Stomach (tissue), 9 donors: ENCODE results near the gene COMTD1. TPM values are rescaled to one million over a fixed set of nuclear protein-coding genes. Genes with fewer than 3 reads are reported as not detected.
A peak's percentile ranks its signal among the peaks of the same experiment; 100 is the strongest.
"Not testable (repeated sequence)": the region's sequence is repeated elsewhere in the genome, so short reads cannot be mapped to it uniquely, and the experiment has no call there.

ENCODE experiments used
- DNase-seq, 2 donors: peaks; one replicate each; pipeline versions ENCODE4 v3.0.0 to v3.0.0-alpha.2; 2013 to 2019
- H3K27ac ChIP-seq, 5 donors: fragments of 200-600 bp in 4 of 5; sonication (generic) in 4 of 5; one replicate each; pipeline ENCODE4 v1.5.1; 2013 to 2019; ENCODE audit warnings: mild to moderate bottlenecking in 1 of 5, moderate library complexity in 1 of 5
- H3K27me3 ChIP-seq, 3 donors: fragments of 200-600 bp; sonication (generic); one replicate each; pipeline ENCODE4 v1.5.1; 2017 to 2019; ENCODE audit warnings: mixed run types in 1 of 3
- H3K36me3 ChIP-seq, 4 donors: fragments of 200-600 bp; sonication (generic); 1 replicate in 3 of 4; 2 replicates in 1 of 4; pipeline ENCODE4 v1.5.1; 2016 to 2019
- H3K4me1 ChIP-seq, 4 donors: fragments of 200-600 bp; sonication (generic); one replicate each; pipeline ENCODE4 v1.5.1; 2016 to 2019
- H3K4me3 ChIP-seq, 4 donors: fragments of 200-600 bp; sonication (generic) in 3 of 4; one replicate each; pipeline ENCODE4 v1.5.1; 2016 to 2019; ENCODE audit warnings: mild to moderate bottlenecking in 1 of 4
- H3K9me3 ChIP-seq, 4 donors: fragments of 200-600 bp; sonication (generic); one replicate each; pipeline ENCODE4 v1.5.1; 2016 to 2019
- EP300 ChIP-seq: sonication (generic); formaldehyde crosslinking; IDR thresholded peaks from one replicate; pipeline ENCODE4 v1.6.1; 2017; ENCODE audit warnings: antibody characterized with exemption
- POLR2A ChIP-seq, 4 donors: fragments of 450-650 bp; IDR thresholded peaks; one replicate each; pipeline ENCODE4 v1.6.1; 2016; ENCODE audit warnings: antibody characterized with exemption in 4 of 4, control low read depth in 2 of 4, mild to moderate bottlenecking in 1 of 4, moderate library complexity in 1 of 4
- POLR2AphosphoS5 ChIP-seq, 3 donors: sonication (generic); formaldehyde crosslinking; IDR thresholded peaks; one replicate each; pipeline ENCODE4 v1.6.1; 2016; ENCODE audit warnings: antibody characterized with exemption in 3 of 3
- WGBS, 5 donors: extraction: QIAGEN DNeasy Blood & Tissue Kit in 3 of 5; methylation state at CpG; one replicate each; pipeline versions ENCODE4 v1.1.5 to v1.1.7; 2013 to 2018; 5-methylcytosine and 5-hydroxymethylcytosine counted together
- intact Hi-C: fragments of 100-400 bp; cut with DNase I; formaldehyde crosslinking; loops from one replicate; pipeline ENCODE4 v1.15.1; 2023; ENCODE audit warnings: low total_unique reads
- polyA plus RNA-seq, 3 donors: library from polyadenylated mRNA; stranded (reverse); fragments of 200-250 nt; gene quantifications; one replicate each; pipeline ENCODE4 v1.2.3, GENCODE V29; 2013
- total RNA-seq, 5 donors: library from RNA; depleted of rRNA; stranded (reverse); fragments of >200 nt; gene quantifications; one replicate each; pipeline versions ENCODE4 v1.1.0 to v1.2.3, GENCODE V29; 2014 to 2016
- TF ChIP-seq, protein P1 (sequence below), 7 experiments: fragments of 450-650 bp in 4 of 7; fragments of 200-600 bp in 3 of 7; sonication (generic) in 3 of 7; IDR thresholded peaks; one replicate each; pipeline ENCODE4 v1.5.1; 2016 to 2019; ENCODE audit warnings: antibody characterized with exemption in 7 of 7, control low read depth in 2 of 7, mild to moderate bottlenecking in 1 of 7
- donor health status: healthy with polysubstance abuse.
- donor health status: Bipolar disorder and iron deficiency.
- donor health status: healthy.

COMTD1 gene
- total and polyA plus RNA-seq, 8 donors = 15.4 to 446 (median 119) TPM

DNA sequence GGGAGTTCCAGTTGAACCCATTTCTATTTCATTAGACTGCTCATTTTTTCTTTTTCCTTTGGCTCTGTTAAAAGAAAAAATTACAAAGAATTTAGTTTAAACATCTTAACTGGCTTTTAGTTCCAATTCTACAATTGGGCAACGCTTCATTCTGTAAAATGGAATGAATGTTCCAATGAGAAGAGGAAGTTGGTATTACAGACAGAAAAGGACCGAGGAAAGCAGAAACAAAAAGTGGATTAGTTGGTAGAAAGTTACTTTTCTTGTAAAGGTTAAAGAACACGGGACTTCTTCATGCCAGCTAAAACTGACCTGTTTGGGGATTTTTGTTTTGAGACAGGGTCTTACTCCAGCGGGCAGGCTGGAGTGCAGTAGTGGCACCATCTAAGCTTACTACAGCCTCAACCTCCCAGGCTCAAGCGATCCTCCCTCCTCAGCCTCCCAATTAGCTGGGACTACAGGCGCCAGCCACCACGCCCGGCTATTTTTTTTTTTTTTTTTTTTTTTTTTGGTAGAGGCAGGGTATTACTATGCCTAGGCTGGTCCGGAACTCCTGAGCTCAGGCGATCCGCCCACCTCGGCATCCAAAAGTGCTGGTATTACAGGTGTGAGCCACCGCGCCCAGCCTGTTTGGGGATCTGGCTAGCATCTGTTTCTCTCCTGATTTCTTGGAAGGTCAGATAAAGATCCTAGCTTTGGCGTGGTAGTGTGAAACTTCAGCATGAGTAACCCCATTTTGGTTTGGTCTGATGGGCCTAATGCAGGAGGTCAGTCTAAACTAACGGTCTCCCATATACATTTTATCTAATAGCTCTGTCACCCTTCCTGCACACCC lies 26.5 kb downstream of the COMTD1 start:
- 71 to 76% (median 74%) methylated on average over 16 of the region's 16 CpGs for WGBS, 5 donors
- H3K9me3 ChIP-seq = no peaks in the 10 kb centered on the region
- H3K27ac ChIP-seq = peak overlapping the region; percentile 86 to 99 (median 99)
- H3K4me1 ChIP-seq = peaks cover 23 to 53% (median 32%) of the 10 kb centered on the region in 4 donors
- intact Hi-C loops = no loop called here
- H3K36me3 ChIP-seq = peaks cover 16 to 25% (median 20%) of the 10 kb centered on the region in 4 donors
- H3K4me3 ChIP-seq = peak overlapping the region; percentile 69 to 97 (median 88)
- TF ChIP-seq, protein P1, sequence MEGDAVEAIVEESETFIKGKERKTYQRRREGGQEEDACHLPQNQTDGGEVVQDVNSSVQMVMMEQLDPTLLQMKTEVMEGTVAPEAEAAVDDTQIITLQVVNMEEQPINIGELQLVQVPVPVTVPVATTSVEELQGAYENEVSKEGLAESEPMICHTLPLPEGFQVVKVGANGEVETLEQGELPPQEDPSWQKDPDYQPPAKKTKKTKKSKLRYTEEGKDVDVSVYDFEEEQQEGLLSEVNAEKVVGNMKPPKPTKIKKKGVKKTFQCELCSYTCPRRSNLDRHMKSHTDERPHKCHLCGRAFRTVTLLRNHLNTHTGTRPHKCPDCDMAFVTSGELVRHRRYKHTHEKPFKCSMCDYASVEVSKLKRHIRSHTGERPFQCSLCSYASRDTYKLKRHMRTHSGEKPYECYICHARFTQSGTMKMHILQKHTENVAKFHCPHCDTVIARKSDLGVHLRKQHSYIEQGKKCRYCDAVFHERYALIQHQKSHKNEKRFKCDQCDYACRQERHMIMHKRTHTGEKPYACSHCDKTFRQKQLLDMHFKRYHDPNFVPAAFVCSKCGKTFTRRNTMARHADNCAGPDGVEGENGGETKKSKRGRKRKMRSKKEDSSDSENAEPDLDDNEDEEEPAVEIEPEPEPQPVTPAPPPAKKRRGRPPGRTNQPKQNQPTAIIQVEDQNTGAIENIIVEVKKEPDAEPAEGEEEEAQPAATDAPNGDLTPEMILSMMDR (IDR thresholded peaks at IDR 0.05) = no peak
- TF ChIP-seq POLR2AphosphoS5 (IDR thresholded peaks at IDR 0.05) = no peak
- no peak for TF ChIP-seq POLR2A (IDR thresholded peaks at IDR 0.05)
- TF ChIP-seq EP300 = no peak
- no peaks in the 10 kb centered on the region for H3K27me3 ChIP-seq
- no peak for DNase-seq

DNA sequence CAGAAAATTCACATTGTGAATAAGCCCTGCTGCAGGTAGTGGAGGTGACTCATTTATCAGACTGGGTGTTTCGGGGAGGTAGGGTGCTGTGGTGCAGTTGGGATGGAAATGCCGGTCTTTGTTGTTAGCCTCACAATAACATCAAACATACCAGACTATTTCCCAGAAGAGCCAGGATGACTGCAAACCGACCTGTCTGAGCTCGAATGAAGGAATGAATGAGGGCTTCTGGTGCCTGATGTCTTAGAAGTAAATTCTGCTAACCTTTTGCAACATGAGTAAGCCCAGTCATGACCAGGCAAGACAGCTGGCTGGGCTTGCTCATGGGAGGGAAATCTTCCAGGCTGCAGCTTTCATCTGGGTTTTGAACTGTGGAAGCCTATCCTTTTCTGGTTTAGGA lies 27.6 kb downstream of the COMTD1 start:
- intact Hi-C loops = no loop called here
- WGBS, 5 donors = 75 to 88% (median 78%) methylated on average over 4 of the region's 4 CpGs
- Histone ChIP-seq H3K4me3 (no peak overlapping the region), H3K36me3 (peaks cover 5 to 14% (median 10%) of the 10 kb centered on the region in 4 donors), H3K27ac (peak overlapping the region in 3 of 5 donors; percentile 96 to 99 (median 99)), H3K9me3 (no peaks in the 10 kb centered on the region), H3K27me3 (no peaks in the 10 kb centered on the region), H3K4me1 (peaks cover 18 to 45% (median 27%) of the 10 kb centered on the region in 4 donors)
- peak in 1 of 2 donors; percentile 49 for DNase-seq
- TF ChIP-seq EP300 (no peak), POLR2AphosphoS5 (IDR thresholded peaks at IDR 0.05) (peak in 1 of 3 donors; percentile 60), POLR2A (IDR thresholded peaks at IDR 0.05) (no peak)
- TF ChIP-seq, protein P1 (IDR thresholded peaks at IDR 0.05) = no peak

DNA sequence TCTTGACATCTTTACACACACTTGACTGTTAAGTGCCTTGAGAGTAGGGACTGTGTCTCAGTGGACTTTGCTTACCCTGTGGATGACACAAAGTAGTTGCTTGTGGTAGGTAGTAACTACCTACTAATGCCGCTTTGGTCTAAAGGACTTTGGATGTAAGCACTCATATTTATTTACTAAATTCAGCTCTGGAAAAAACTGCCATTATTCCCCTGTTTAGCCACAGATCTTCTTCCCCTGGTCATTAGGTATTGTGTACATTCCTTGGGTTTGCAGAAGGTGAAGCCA lies 28.0 kb downstream of the COMTD1 start:
- H3K36me3 ChIP-seq = peaks cover under 1 to 10% (median 6%) of the 10 kb centered on the region in 4 donors
- peak overlapping the region in 1 of 5 donors; percentile 96 for H3K27ac ChIP-seq
- DNase-seq = no peak
- peaks cover 14 to 45% (median 23%) of the 10 kb centered on the region in 4 donors for H3K4me1 ChIP-seq
- no peaks in the 10 kb centered on the region for H3K27me3 ChIP-seq
- no peak overlapping the region for H3K4me3 ChIP-seq
- TF ChIP-seq, protein P1 (IDR thresholded peaks at IDR 0.05) = no peak
- TF ChIP-seq EP300 (no peak), POLR2AphosphoS5 (IDR thresholded peaks at IDR 0.05) (no peak), POLR2A (IDR thresholded peaks at IDR 0.05) (no peak)
- H3K9me3 ChIP-seq = no peaks in the 10 kb centered on the region
- 92 to 97% (median 94%) methylated on average over 1 of the region's 1 CpG for WGBS, 5 donors
- intact Hi-C loops = no loop called here

DNA sequence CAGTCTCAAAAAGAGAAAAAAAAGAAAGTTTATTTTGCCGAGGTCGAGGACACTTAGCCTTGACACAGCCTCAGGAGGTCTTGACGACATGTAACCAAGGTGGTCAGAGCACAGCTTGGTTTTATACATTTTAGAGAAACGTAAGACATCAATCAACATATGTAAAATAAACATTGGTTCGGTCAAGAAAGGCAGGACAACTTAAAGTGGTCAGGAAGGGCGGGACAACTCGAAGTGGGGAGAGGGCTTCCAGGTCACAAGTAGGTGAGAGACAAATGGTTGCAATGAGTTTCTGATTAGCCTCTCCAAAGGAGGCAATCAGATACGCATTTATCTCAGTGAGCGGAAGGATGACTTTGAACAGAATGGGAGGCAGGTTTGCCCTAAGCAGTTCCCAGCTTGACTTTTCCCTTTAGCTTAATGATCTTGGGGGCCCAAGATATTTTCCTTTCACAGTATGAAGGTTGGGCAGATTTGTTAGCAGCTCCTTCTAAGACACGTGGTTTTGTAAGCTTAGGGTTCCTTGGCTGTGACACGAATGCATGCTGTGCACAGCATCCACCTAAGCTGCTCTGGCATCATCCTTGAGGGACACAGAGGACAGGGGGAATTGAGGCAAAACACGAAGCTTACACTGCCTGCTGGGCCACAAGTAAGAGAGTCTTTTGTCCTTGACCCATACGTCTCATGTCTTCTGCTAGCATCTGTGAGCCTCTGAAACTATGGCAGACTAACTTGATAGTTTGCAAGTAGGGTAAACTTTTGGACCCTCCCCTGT lies 28.5 kb downstream of the COMTD1 start:
- H3K4me3 ChIP-seq = no peak overlapping the region
- intact Hi-C loops = no loop called here
- TF ChIP-seq POLR2A (IDR thresholded peaks at IDR 0.05) (no peak), EP300 (no peak), POLR2AphosphoS5 (IDR thresholded peaks at IDR 0.05) (no peak)
- TF ChIP-seq, protein P1 (IDR thresholded peaks at IDR 0.05) = no peak
- peaks cover 0 to 5% (median 2%) of the 10 kb centered on the region in 4 donors for H3K36me3 ChIP-seq
- no peaks in the 10 kb centered on the region for H3K9me3 ChIP-seq
- H3K4me1 ChIP-seq = peaks cover 9 to 45% (median 20%) of the 10 kb centered on the region in 4 donors
- WGBS, 5 donors = 64 to 77% (median 66%) methylated on average over 13 of the region's 13 CpGs
- DNase-seq = no peak
- peak overlapping the region in 1 of 5 donors; percentile 96 for H3K27ac ChIP-seq
- no peaks in the 10 kb centered on the region for H3K27me3 ChIP-seq

DNA sequence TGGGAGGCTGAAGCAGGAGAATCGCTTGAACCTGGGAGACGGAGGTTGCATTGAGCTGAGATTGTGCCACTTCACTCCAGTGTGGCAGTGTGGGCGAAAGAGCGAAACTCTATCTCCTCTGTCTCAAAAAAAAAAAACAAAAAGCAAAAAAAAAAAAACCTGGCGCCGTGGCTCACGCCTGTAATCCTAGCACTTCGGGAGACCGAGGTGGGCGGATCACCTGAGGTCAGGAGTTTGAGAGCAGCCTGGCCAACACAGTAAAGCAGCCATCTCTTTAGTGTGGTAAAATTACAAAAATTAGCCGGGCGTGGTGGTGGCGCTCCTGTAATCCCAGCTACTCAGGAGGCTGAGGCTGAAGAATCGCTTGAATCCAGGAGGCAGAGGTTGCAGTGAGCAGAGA lies 29.1 kb downstream of the COMTD1 start:
- H3K4me3 ChIP-seq, H3K9me3 ChIP-seq, intact Hi-C loops, H3K27ac ChIP-seq, H3K36me3 ChIP-seq, H3K27me3 ChIP-seq: not testable (repeated sequence)
- H3K4me1 ChIP-seq = peaks cover 2 to 42% (median 14%) of the 10 kb centered on the region in 4 donors
- 80 to 90% (median 85%) methylated on average over 14 of the region's 14 CpGs for WGBS, 5 donors
- peak in 1 of 2 donors; percentile 1 for DNase-seq
